ENCODE measurements around the gene STPG2.

DNA sequence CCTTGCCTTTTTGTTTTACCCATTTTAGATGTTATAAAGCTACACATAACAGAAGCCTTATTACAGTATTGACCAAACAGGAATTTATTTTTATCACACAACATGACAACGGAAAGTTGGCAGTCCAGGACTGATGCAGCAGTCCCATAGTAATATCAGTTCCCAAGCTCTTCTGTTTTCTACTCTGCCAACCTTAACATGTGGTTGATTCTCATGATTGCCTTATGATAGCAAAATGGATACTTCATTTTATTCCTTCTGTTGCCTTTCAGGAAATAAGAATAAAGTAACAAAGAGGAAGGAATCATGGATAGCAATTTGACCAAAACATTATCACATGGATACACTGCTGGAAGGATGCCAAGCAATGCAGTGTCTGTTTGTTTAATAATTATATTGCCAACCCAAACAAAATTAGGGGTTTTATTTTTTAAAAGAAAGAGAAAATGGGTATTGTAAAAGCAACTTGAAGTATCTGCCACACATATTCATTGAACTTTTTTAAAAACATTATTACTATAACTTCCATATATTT lies 275.7 kb downstream of the STPG2 start:
- TF ChIP-seq, protein P1, sequence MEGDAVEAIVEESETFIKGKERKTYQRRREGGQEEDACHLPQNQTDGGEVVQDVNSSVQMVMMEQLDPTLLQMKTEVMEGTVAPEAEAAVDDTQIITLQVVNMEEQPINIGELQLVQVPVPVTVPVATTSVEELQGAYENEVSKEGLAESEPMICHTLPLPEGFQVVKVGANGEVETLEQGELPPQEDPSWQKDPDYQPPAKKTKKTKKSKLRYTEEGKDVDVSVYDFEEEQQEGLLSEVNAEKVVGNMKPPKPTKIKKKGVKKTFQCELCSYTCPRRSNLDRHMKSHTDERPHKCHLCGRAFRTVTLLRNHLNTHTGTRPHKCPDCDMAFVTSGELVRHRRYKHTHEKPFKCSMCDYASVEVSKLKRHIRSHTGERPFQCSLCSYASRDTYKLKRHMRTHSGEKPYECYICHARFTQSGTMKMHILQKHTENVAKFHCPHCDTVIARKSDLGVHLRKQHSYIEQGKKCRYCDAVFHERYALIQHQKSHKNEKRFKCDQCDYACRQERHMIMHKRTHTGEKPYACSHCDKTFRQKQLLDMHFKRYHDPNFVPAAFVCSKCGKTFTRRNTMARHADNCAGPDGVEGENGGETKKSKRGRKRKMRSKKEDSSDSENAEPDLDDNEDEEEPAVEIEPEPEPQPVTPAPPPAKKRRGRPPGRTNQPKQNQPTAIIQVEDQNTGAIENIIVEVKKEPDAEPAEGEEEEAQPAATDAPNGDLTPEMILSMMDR (IDR thresholded peaks at IDR 0.05; ENCODE audit: insufficient read depth, low read depth, low read length) = no peak
- no peak for TF ChIP-seq EZH2 (IDR thresholded peaks at IDR 0.05; ENCODE audit: insufficient read depth, low read length)

All from astrocyte (in vitro differentiated cells and primary cell).